HCT116 (cell line): ENCODE measurements around the gene SORL1-AS1.

Experiments
- ATAC-seq: fragments of 200-7000 bp; cut with Tn5 transposase; 2 replicates; pipeline ENCODE4 v1.9.1; 2020; ENCODE audit warnings: mild to moderate bottlenecking, moderate library complexity
- BruUV-seq: library from RNA; stranded (reverse); fragments of 400-500 nt; replicated peaks from 2 replicates; lab custom pipeline; 2021; lab: Mats Ljungman, UMichigan
- CTCF ChIA-PET: fragments of 300-600 bp; sonication (Branson Sonifier 250); formaldehyde crosslinking; loops from one replicate; lab custom pipeline; 2021; ENCODE audit warnings: antibody characterized with exemption; lab: Charles Lee
- POLR2A ChIA-PET: fragments of 300-600, 350-600 bp; sonication (Branson Sonifier 250); formaldehyde crosslinking; loops from one replicate; lab custom pipeline; 2021; ENCODE audit warnings: antibody characterized with exemption; lab: Charles Lee
- RAD21 ChIA-PET, 2 experiments: fragments of 300-600 bp; sonication (Branson Sonifier 250); formaldehyde crosslinking; loops; one replicate each; lab custom pipeline; 2023; ENCODE audit warnings: low total read pairs in 2 of 2; ENCODE audit not compliant: uncharacterized antibody in 2 of 2, unreplicated experiment in 2 of 2, low non-redundant PET in 1 of 2; lab: Charles Lee
- DNase-seq: peaks from one replicate; pipeline ENCODE4 v3.0.0-alpha.2; 2010; ENCODE audit warnings: low read depth, low spot score
- H2AFZ ChIP-seq: fragments of 200-600 bp; shearing (Covaris generic), sonication (generic); 2 replicates; pipeline ENCODE4 v1.6.1; 2017; ENCODE audit warnings: low read depth, mixed run types, mixed read lengths, antibody characterized with exemption, low read length; ENCODE audit not compliant: poor library complexity, severe bottlenecking
- H3K27ac ChIP-seq: 2 replicates; pipeline ENCODE4 v1.5.1; 2012; ENCODE audit warnings: low read depth, low read length
- H3K27me3 ChIP-seq: fragments of 200-600 bp; sonication (generic); 2 replicates; pipeline ENCODE4 v1.6.1; 2016; ENCODE audit warnings: mixed run types, low read length, mixed read lengths; ENCODE audit not compliant: insufficient read depth
- H3K36me3 ChIP-seq, 2 experiments: fragments of 200-500 bp in 1 of 2; fragments of 200-600 bp in 1 of 2; sonication (Bioruptor generic) in 1 of 2; sonication (generic) in 1 of 2; 2 replicates each; pipeline versions ENCODE4 v1.5.1 to v1.6.1; 2014 to 2016; ENCODE audit warnings: low read length in 2 of 2, inconsistent platforms in 1 of 2, mixed read lengths in 1 of 2, mixed run types in 1 of 2; ENCODE audit not compliant: insufficient read depth in 2 of 2, control insufficient read depth in 1 of 2
- H3K4me1 ChIP-seq, 2 experiments: fragments of 200-600 bp in 1 of 2; sonication (generic) in 1 of 2; 2 replicates each; pipeline versions ENCODE4 v1.5.1 to v1.6.1; 2012 to 2017; ENCODE audit warnings: low read length in 2 of 2, inconsistent platforms in 1 of 2, mild to moderate bottlenecking in 1 of 2, mixed read lengths in 1 of 2, mixed run types in 1 of 2, moderate library complexity in 1 of 2; ENCODE audit not compliant: insufficient read depth in 2 of 2, control insufficient read depth in 1 of 2
- H3K4me2 ChIP-seq: fragments of 200-600 bp; sonication (generic); 2 replicates; pipeline ENCODE4 v1.6.1; 2017; ENCODE audit warnings: mixed run types, low read length, mixed read lengths
- H3K4me3 ChIP-seq, 2 experiments: fragments of 200-600 bp in 1 of 2; sonication (generic) in 1 of 2; replicated peaks in 1 of 2; 2 replicates each; pipeline ENCODE4 v1.5.1; 2011 to 2016; ENCODE audit warnings: low read length in 2 of 2, control low read depth in 1 of 2, low read depth in 1 of 2, mild to moderate bottlenecking in 1 of 2, mixed read lengths in 1 of 2, mixed run types in 1 of 2
- H3K79me2 ChIP-seq: fragments of 200-600 bp; sonication (generic); 2 replicates; pipeline ENCODE4 v1.6.1; 2017; ENCODE audit warnings: mild to moderate bottlenecking, mixed run types, low read length, moderate library complexity, mixed read lengths; ENCODE audit not compliant: insufficient read depth
- H3K9ac ChIP-seq: fragments of 200-600 bp; sonication (generic); 2 replicates; pipeline ENCODE4 v1.6.1; 2016; ENCODE audit warnings: low read length, mixed read lengths
- H3K9me2 ChIP-seq: fragments of 200-600 bp; sonication (generic), shearing (Covaris generic); 2 replicates; pipeline ENCODE4 v1.6.1; 2017; ENCODE audit warnings: mixed run types, mild to moderate bottlenecking, moderate library complexity; ENCODE audit not compliant: insufficient read depth
- H3K9me3 ChIP-seq, 2 experiments: fragments of 200-500 bp in 1 of 2; fragments of 200-600 bp in 1 of 2; sonication (Bioruptor generic) in 1 of 2; sonication (generic) in 1 of 2; 2 replicates each; pipeline ENCODE4 v1.6.1; 2014 to 2017; ENCODE audit warnings: low read length in 2 of 2, mixed read lengths in 2 of 2, inconsistent platforms in 1 of 2, low read depth in 1 of 2, mild to moderate bottlenecking in 1 of 2, mixed run types in 1 of 2, moderate library complexity in 1 of 2; ENCODE audit not compliant: control insufficient read depth in 1 of 2, insufficient read depth in 1 of 2
- H4K20me1 ChIP-seq: fragments of 200-600 bp; sonication (generic), shearing (Covaris generic); 2 replicates; pipeline ENCODE4 v1.6.1; 2017; ENCODE audit warnings: mixed run types, mild to moderate bottlenecking, moderate library complexity; ENCODE audit not compliant: insufficient read depth
- CBX3 ChIP-seq: IDR thresholded peaks from 2 replicates; pipeline ENCODE4 v1.6.1; 2012; ENCODE audit warnings: low read depth
- CEBPB ChIP-seq: IDR thresholded peaks from 2 replicates; pipeline ENCODE4 v1.6.1; 2012; ENCODE audit warnings: low read depth
- ELF1 ChIP-seq: IDR thresholded peaks from 2 replicates; pipeline ENCODE4 v1.6.1; 2012; ENCODE audit warnings: low read depth, borderline replicate concordance
- EZH2phosphoT487 ChIP-seq: fragments of 200-600 bp; IDR thresholded peaks from 2 replicates; pipeline ENCODE4 v1.6.1; 2018; ENCODE audit warnings: antibody characterized with exemption, borderline replicate concordance
- FOSL1 ChIP-seq: IDR thresholded peaks from 2 replicates; pipeline ENCODE4 v1.6.1; 2012; ENCODE audit warnings: low read depth
- MAX ChIP-seq: IDR thresholded peaks from 2 replicates; pipeline ENCODE4 v1.6.1; 2012
- POLR2AphosphoS5 ChIP-seq: IDR thresholded peaks from 2 replicates; pipeline ENCODE4 v1.6.1; 2011; ENCODE audit warnings: mild to moderate bottlenecking, low read depth, low read length, moderate library complexity
- RAD21 ChIP-seq: IDR thresholded peaks from 2 replicates; pipeline ENCODE4 v1.6.1; 2012; ENCODE audit warnings: low read depth, mild to moderate bottlenecking
- SIN3A ChIP-seq: IDR thresholded peaks from 2 replicates; pipeline ENCODE4 v1.6.1; 2012; ENCODE audit warnings: low read depth
- SP1 ChIP-seq: IDR thresholded peaks from 2 replicates; pipeline ENCODE4 v1.6.1; 2012; ENCODE audit warnings: low read depth
- SRF ChIP-seq: IDR thresholded peaks from 2 replicates; pipeline ENCODE4 v1.6.1; 2012; ENCODE audit warnings: low read depth
- TCF7L2 ChIP-seq: IDR thresholded peaks from 2 replicates; pipeline ENCODE4 v1.7.0; 2011; ENCODE audit warnings: borderline replicate concordance, inconsistent platforms; ENCODE audit not compliant: insufficient read depth, insufficient read length; ENCODE audit errors: extremely low read depth
- YY1 ChIP-seq: IDR thresholded peaks from 2 replicates; pipeline ENCODE4 v1.6.1; 2011; ENCODE audit warnings: low read length, low read depth, moderate library complexity, mild to moderate bottlenecking; ENCODE audit not compliant: insufficient replicate concordance; ENCODE audit errors: extremely low read depth
- ZFX ChIP-seq: fragments of 450-650 bp; IDR thresholded peaks from 2 replicates; pipeline ENCODE4 v1.6.1; 2017
- ZNF274 ChIP-seq: fragments of 200-500 bp; sonication (Bioruptor generic); IDR thresholded peaks from 2 replicates; pipeline ENCODE4 v1.6.1; 2014; ENCODE audit warnings: mild to moderate bottlenecking, low read depth, low read length, inconsistent platforms
- intact Hi-C: fragments of 100-400 bp; cut with micrococcal nuclease; formaldehyde crosslinking; loops from 2 replicates; pipeline ENCODE4 v1.10.0; 2022

Gene SORL1-AS1

GRCh38 chr11:121412711-121413415 is 39.9 kb downstream of the SORL1-AS1 start:
- H3K27ac ChIP-seq: no peak overlapping the region
- H3K27me3 ChIP-seq: no peaks in the 10 kb centered on the region
- ChIA-PET RAD21 (no interaction called here), POLR2A (no interaction called here), CTCF (no interaction called here)
- H3K4me1 ChIP-seq: peaks cover 5 to 8% of the 10 kb centered on the region in 2 experiments; a peak in 3 of 4 replicates
- no peaks in the 10 kb centered on the region for H3K36me3 ChIP-seq
- no peak overlapping the region for H3K4me2 ChIP-seq
- no peak overlapping the region for H2AFZ ChIP-seq
- H3K9me3 ChIP-seq: no peaks in the 10 kb centered on the region
- intact Hi-C loops: no loop called here
- H3K9ac ChIP-seq: no peak overlapping the region
- H4K20me1 ChIP-seq: no peaks in the 10 kb centered on the region
- BruUV-seq: no TSS peak
- no peak for TF ChIP-seq ELF1
- no peak for TF ChIP-seq CBX3
- TF ChIP-seq TCF7L2: no peak
- TF ChIP-seq ZNF274: no peak
- TF ChIP-seq MAX: no peak
- TF ChIP-seq FOSL1: no peak
- TF ChIP-seq ZFX: no peak
- TF ChIP-seq CEBPB: no peak
- no peak for TF ChIP-seq EZH2phosphoT487
- no peak for TF ChIP-seq SRF
- TF ChIP-seq RAD21: no peak
- no peak for TF ChIP-seq YY1
- no peak for TF ChIP-seq SP1
- TF ChIP-seq POLR2AphosphoS5: no peak
- TF ChIP-seq SIN3A: no peak
- DNase-seq (no peak), ATAC-seq (no peak)
- H3K4me3 ChIP-seq: no peak overlapping the region
- H3K79me2 ChIP-seq: no peaks in the 10 kb centered on the region
- no peaks in the 10 kb centered on the region for H3K9me2 ChIP-seq
